GM21786 (cell line): ENCODE results near the gene HS3ST6.
"Not testable (repeated sequence)": the region's sequence is repeated elsewhere in the genome, so short reads cannot be mapped to it uniquely, and the experiment has no call there.

ENCODE experiments used
- ATAC-seq: cut with Tn5 transposase; IDR thresholded peaks from one replicate; pipeline ENCODE4 v1.9.1; 2021; ENCODE audit not compliant: unreplicated experiment

Gene HS3ST6

GRCh38 chr16:1918351-1919326, at the start of gene HS3ST6:
TSS of gene HS3ST6 (minus strand) at chr16:1918415. CDS start at chr16:1918323, 92 bp downstream.
- no peak for ATAC-seq

DNA sequence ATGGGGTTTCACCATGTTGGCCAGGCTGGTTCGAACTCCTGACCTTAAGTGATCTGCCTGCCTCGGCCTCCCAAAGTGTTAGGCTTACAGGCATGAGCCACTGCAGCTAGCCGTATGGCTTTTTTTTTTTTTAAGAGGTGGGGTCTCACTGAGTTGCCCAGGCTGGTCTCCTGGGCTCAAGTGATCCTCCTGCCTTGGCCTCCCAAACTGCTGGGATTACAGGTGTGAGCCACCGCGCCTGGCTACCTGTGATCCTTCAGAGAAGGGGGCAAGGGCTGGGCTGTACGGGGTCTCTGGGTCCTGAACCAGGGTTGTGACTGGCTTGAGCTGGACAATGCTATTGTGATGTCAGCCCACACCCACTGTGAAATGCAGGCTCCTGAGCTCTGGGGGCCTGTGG, 48.2 kb upstream of the HS3ST6 start, which contains the start of gene RNF151:
Gene RNF151 (plus strand): TSS at position 397 of the 400 bp plus-strand sequence. CDS start 26 bp downstream, outside the sequence.
- ATAC-seq: no peak

DNA sequence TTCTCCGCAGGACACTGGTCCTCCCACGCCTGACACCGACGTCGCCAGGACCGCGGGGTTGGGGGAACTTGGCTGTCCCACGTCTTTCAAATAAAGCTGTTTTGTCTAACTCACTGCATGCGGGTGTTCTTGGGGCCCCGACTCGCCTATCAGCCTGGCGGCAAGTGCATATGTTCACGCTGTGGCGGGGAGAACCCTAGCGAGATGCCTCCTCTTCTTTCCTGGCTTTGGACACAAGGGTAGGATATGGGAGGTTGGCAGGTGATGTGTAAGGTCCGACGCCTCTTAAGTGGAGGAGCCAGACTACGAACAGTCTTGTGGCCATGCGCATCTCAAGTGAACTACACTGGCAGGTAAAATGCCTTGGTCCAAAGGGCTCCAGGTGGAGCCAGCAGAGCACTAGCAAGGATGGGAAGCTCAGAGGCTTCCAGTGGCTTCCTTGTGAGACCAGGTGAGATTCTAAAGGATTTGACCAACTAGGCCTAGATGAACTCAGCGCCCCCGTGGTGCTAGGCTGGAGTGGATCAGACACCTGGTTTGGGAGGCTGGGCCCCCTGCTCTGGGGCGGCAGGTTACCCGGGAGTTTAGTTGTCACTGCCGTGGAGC, 47.3 kb upstream of the HS3ST6 start:
- no peak for ATAC-seq

DNA sequence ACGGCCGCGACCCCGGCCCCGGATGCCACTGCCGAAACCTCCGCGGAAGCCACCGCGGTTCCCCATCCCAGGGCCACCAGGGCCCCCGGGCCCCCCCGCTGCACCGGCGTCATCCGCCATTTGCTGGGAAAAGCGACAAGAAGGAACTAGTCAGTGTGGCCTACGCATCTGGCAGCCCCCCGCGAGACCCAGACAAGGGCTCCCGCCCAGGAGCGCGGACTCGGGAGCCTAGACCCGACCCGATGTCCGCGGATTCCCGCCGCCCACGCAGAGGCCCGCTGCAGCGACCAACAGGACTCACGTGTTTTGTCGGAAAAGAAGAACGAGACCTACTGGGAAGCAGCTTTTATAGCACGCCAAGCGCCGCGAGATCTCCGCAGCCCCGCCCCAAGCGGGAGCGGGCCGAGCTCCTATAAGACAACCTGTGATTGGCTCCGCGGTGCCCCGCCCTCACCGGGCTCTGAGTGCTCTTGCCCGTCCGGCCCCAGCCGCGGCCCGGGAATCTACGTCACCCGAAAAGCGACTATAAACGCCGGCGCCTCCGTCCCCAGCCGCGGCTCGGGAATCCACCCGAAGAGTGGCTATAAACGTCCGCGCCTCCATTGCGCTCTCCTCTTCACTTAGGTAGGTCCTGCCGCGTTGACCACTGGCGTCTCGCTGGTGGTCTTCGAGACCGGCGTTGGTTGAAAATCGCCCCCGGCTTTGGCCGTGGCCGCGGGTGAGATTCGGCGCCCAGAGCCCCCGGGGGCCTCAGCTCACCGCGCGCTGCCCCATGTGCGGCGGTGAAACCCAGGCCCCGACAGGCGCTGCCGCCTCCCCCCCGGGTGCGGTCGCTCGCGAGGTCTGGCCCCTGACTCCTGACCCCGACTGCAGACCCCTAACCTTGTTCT, 46.5 kb upstream of the HS3ST6 start, which contains the start of gene RPS2:
Gene RPS2 (minus strand): TSS at position 321 of the 890 bp plus-strand sequence. CDS start 201 bp downstream, at position 120.
- peak; percentile 77 for ATAC-seq

- peak; percentile 16 for ATAC-seq
Observed at GRCh38 chr16:1963806-1964505, 45.7 kb upstream of the HS3ST6 start.

GRCh38 chr16:1962161-1963153, 44.2 kb upstream of the HS3ST6 start:
- ATAC-seq: not testable (repeated sequence)

DNA sequence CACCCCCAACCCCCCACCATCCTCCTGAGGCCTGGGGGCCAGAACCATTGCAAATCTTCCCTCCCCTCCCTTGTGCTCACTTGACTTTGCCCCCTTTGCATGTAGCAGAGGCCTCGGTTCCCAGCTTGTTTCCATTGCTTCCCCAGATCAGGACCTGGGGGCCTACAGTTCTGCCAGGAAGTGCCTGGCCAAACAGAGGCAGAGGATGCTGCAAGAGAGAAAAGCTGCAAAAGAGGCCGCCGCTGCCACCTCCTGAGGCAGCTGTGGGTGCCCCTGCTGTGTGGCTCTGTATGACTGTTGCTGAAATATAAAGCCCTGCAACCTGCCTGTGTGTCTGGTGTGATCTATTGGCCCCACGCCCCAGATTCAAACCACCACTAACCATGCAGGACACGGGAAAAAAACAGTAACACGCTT, 43.4 kb upstream of the HS3ST6 start:
- ATAC-seq: no peak

DNA sequence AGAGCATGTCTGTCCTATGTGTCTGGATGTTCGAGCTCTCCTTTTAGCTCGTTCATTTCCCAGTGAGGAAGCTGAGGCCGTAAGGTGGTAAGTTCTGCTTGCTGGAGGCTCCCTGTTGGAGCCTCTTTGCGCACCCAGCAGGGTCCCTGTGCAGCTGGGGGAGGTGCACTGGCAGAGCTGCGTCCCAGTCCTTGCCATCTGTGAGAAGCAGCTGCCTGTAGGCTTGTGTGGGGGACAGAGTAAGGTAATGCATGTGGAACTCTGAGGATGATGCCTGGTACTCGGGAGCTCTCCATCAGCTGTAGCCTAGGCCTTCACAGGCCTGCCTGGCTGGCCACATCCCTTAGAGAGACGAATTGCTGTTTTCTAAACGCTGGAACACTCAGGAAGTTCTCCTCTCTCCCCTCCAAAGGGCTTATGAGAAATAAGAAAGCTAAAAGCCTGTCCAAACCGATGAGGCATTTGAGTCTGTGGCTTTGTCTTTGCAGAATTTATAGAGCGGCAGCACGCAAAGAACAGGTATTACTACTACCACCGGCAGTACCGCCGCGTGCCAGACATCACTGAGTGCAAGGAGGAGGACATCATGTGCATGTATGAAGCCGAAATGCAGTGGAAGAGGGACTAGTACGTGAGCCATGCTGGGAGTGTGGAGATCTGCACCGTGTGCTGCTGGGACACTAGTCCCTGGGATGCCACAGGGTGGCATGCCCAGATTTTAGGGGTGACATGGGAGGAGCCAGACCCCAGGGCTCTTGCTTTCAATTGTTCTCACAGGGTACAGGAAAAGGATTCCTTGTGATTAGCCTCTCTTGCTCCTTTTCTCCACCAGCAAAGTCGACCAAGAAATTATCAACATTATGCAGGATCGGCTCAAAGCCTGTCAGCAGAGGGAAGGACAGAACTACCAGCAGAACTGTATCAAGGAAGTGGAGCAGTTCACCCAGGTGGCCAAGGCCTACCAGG, 42.7 kb upstream of the HS3ST6 start:
- ATAC-seq: no peak

DNA sequence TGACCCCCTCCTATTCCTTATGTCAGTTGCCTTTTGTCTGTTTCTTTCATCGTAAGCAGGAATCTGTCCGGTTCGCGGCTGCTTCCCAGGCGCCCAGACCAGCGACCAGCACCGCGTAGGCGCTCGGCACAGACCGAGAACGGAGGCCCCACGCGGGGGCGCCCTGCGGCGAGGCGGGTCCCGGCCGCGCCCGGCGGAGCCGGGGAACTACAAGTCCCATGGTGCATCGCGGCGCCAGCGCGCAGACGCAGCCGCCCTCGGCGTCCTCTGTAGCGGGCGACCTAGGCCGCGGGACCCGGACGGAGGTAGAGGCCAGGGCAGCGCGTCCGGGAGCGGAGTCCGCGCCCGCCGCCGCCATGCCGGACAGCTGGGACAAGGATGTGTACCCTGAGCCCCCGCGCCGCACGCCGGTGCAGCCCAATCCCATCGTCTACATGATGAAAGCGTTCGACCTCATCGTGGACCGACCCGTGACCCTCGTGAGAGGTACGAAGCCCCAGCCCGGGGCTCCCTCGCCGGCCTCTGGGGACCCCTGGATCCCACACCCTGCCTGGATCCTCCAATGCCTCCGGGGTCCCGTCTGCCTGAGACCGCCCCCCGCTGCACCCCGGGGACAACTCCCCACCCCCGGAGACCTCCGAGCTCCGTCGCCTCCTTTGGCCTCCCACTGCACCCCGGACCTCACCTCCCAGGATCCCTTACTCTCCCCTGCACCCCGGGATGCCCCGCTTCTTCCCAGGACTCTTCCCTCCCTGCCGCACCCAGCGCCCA, 41.2 kb upstream of the HS3ST6 start, which contains the start of gene NDUFB10:
Gene NDUFB10 (plus strand): TSS at position 270 of the 771 bp plus-strand sequence. CDS start 87 bp downstream, at position 357.
- ATAC-seq: peak; percentile 62

GRCh38 chr16:1958715-1959268, 40.6 kb upstream of the HS3ST6 start:
- no peak for ATAC-seq

DNA sequence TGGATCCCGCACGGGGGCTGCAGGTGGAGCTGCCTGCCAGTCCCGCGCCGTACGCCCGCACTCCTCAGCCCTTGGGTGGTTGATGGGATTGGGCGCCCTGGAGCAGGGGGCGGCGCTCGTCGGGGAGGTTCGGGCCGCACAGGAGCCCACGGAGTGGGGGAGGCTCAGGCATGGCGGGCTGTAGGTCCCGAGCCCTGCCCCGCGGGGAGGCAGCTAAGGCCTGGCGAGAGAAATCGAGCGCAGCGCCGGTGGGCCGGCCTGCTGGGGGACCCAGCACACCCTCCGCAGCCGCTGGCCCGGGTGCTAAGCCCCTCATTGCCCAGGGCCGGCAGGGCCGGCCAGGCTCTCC, 39.9 kb upstream of the HS3ST6 start:
- ATAC-seq: not testable (repeated sequence)

DNA sequence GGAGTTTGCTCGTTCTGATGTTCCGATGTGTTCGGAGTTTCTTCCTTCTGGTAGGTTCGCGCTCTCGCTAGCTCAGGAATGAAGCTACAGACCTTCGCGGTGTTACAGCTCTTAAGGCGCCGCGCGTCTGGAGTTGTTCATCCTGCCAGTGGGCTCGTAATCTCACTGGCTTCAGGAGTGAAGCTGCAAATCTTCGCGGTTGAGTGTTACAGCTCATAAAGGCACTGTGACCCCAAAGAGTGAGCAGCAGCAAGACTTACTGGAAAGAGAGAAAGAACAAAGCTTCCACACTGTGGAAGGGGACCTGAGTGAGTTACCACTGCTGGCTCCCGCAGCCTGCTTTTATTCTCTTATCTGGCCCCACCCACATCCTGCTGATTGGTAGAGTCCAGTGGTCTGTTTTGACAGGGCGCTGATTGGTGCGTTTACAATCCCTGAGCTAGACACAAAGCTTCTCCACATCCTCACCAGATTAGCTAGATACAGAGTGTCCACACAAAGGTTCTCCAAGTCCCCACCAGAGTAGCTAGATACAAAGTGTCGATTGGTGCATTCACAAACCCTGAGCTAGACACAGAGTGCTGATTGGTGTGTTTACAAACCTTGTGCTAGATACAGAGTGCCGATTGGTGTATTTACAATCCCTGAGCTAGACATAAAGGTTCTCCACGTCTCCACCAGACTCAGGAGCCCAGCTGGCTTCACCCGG, 39.4 kb upstream of the HS3ST6 start:
- ATAC-seq: not testable (repeated sequence)

DNA sequence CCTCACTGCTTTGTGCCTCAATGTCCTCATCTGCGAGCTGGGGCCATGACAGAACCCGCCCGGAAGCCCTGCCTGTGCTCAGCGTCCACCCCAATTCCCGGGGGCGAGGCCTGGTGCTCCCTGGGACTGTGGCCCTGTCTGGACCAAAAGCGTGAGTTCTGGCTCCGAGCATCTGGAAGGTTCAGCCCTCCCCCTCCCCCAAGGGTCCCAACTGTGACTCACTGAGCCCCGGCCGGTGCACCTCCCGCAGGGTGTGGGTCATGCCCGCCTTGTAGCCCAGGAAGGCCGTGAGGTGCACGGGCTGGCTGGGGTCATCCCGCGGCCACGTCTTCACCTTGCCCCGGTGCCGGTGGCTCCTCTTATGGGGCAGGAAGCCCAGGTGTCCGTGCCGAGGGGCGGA, 35.5 kb upstream of the HS3ST6 start:
- ATAC-seq: no peak

GRCh38 chr16:1950559-1950958, 32.3 kb upstream of the HS3ST6 start:
- ATAC-seq: no peak

DNA sequence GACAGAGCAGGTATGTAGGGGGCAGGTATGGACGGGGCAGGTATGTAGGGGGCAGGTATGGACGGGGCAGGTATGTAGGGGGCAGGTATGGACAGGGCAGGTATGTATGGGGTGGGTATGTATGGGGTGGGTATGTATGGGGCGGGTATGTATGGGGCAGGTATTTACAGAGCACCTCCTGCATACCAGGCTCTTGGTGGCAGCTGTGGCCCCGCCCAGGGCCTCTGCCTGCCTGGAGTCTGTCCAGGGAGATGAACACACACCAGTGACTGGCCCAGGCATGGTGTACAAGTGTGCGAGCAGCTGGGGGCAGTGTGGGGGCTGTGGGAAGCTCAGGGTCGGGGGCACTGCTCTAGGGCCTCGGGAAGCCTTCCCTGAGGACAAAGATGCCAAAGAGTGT, 31.8 kb upstream of the HS3ST6 start:
- no peak for ATAC-seq

GRCh38 chr16:1949507-1949906, 31.3 kb upstream of the HS3ST6 start:
- ATAC-seq: no peak
